Gastroesophageal sphincter (tissue), 3 donors: ENCODE measurements around the gene HNRNPA1.

Experiments
- POLR2AphosphoS5 ChIP-seq: sonication (generic); formaldehyde crosslinking; IDR thresholded peaks from one replicate; pipeline ENCODE4 v1.6.1; 2017; ENCODE audit warnings: antibody characterized with exemption
- TF ChIP-seq, protein P1 (sequence below), 4 experiments: fragments of 200-600 bp in 2 of 4; fragments of 450-650 bp in 2 of 4; sonication (generic) in 1 of 4; IDR thresholded peaks; one replicate each; pipeline ENCODE4 v1.5.1; 2017 to 2019; ENCODE audit warnings: antibody characterized with exemption in 4 of 4, mild to moderate bottlenecking in 2 of 4, moderate library complexity in 2 of 4

DNA sequence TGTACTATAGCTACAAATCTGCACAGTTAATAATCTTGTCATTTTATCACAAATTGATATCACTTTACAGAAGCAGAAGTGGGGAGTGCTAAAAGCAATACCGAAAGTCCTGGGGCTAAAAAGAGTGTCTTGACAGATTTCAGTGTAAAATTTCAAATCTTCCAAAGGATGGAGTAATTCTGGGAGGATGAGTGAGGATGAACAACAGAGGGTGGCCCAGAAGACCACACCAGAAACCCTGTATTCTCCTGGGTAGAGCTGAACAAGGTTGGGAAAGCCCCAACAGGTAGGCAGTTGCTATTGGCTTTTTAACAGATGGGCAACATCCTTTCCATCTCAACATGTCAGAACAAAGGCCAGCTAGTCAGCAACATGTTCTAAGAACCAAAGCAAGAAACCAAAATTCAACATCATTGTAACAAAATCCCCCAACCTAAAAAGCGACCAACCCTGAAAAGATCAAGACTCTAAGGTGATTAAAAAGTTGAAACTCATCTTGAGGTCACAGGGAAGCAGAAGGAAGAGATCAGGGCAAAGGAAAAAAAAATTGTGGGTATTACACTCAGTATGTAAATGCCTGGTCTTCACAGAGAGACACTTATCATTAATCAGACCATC lies 39.4 kb upstream of the HNRNPA1 start:
- TF ChIP-seq, protein P1, sequence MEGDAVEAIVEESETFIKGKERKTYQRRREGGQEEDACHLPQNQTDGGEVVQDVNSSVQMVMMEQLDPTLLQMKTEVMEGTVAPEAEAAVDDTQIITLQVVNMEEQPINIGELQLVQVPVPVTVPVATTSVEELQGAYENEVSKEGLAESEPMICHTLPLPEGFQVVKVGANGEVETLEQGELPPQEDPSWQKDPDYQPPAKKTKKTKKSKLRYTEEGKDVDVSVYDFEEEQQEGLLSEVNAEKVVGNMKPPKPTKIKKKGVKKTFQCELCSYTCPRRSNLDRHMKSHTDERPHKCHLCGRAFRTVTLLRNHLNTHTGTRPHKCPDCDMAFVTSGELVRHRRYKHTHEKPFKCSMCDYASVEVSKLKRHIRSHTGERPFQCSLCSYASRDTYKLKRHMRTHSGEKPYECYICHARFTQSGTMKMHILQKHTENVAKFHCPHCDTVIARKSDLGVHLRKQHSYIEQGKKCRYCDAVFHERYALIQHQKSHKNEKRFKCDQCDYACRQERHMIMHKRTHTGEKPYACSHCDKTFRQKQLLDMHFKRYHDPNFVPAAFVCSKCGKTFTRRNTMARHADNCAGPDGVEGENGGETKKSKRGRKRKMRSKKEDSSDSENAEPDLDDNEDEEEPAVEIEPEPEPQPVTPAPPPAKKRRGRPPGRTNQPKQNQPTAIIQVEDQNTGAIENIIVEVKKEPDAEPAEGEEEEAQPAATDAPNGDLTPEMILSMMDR (IDR thresholded peaks at IDR 0.05): no peak
- TF ChIP-seq POLR2AphosphoS5: no peak
